Loucy (cell line): ENCODE measurements around the gene UBL4A.

ENCODE experiments used
- H2AFZ ChIP-seq: fragments of 200-600 bp; sonication (generic); 2 replicates; pipeline ENCODE4 v1.6.0; 2016; ENCODE audit warnings: antibody characterized with exemption, mild to moderate bottlenecking, low read length, moderate library complexity
- H3F3A ChIP-seq: fragments of 200-600 bp; 2 replicates; pipeline ENCODE4 v1.6.0; 2016; ENCODE audit warnings: antibody characterized with exemption, low read depth, mild to moderate bottlenecking
- H3K27me3 ChIP-seq: fragments of 200-600 bp; sonication (generic); 2 replicates; pipeline ENCODE4 v1.6.1; 2014; ENCODE audit warnings: low read length, mild to moderate bottlenecking; ENCODE audit not compliant: insufficient read depth, poor library complexity, severe bottlenecking
- H3K36me3 ChIP-seq: fragments of 200-600 bp; sonication (generic); 2 replicates; pipeline ENCODE4 v1.6.1; 2016; ENCODE audit warnings: low read length; ENCODE audit not compliant: insufficient read depth
- H3K4me1 ChIP-seq: fragments of 200-600 bp; sonication (generic); 2 replicates; pipeline ENCODE4 v1.5.1; 2014; ENCODE audit warnings: low read length, mild to moderate bottlenecking; ENCODE audit not compliant: insufficient read depth, poor library complexity, severe bottlenecking
- H3K4me2 ChIP-seq: fragments of 200-600 bp; sonication (generic); 2 replicates; pipeline ENCODE4 v1.6.0; 2014; ENCODE audit warnings: antibody characterized with exemption, low read length, low read depth, mild to moderate bottlenecking; ENCODE audit not compliant: poor library complexity, severe bottlenecking
- H3K4me3 ChIP-seq: fragments of 200-600 bp; sonication (generic); 2 replicates; pipeline ENCODE4 v1.5.1; 2014; ENCODE audit warnings: low read length, mild to moderate bottlenecking, mixed read lengths; ENCODE audit not compliant: poor library complexity, severe bottlenecking
- H3K79me2 ChIP-seq: fragments of 200-600 bp; sonication (generic); 2 replicates; pipeline ENCODE4 v1.6.1; 2014; ENCODE audit warnings: low read length; ENCODE audit not compliant: insufficient read depth
- H3K9ac ChIP-seq: fragments of 200-600 bp; sonication (generic); 2 replicates; pipeline ENCODE4 v1.6.0; 2014; ENCODE audit warnings: mild to moderate bottlenecking, low read depth, low read length, moderate library complexity; ENCODE audit not compliant: poor library complexity, severe bottlenecking
- H3K9me2 ChIP-seq: fragments of 200-600 bp; sonication (generic); replicated peaks from 2 replicates; pipeline ENCODE4 v1.6.1; 2016; ENCODE audit warnings: low read depth, low read length, mixed read lengths
- H3K9me3 ChIP-seq: fragments of 200-600 bp; sonication (generic); 2 replicates; pipeline ENCODE4 v1.6.1; 2014; ENCODE audit warnings: mild to moderate bottlenecking, antibody characterized with exemption, low read length, low read depth; ENCODE audit not compliant: insufficient read depth
- H4K20me1 ChIP-seq: fragments of 200-600 bp; sonication (generic); 2 replicates; pipeline ENCODE4 v1.6.0; 2014; ENCODE audit warnings: antibody characterized with exemption, low read length, mild to moderate bottlenecking; ENCODE audit not compliant: insufficient read depth, poor library complexity, severe bottlenecking
- EZH2phosphoT487 ChIP-seq: fragments of 200-600 bp; IDR thresholded peaks from 2 replicates; pipeline ENCODE4 v1.6.1; 2018; ENCODE audit warnings: antibody characterized with exemption, mild to moderate bottlenecking, moderate library complexity, borderline replicate concordance
- TF ChIP-seq, protein P1 (sequence below): fragments of 200-600 bp; sonication (generic); conservative IDR thresholded peaks from 2 replicates; pipeline ENCODE4 v1.5.1; 2014; ENCODE audit warnings: mild to moderate bottlenecking, antibody characterized with exemption, low read length

The UBL4A gene

DNA sequence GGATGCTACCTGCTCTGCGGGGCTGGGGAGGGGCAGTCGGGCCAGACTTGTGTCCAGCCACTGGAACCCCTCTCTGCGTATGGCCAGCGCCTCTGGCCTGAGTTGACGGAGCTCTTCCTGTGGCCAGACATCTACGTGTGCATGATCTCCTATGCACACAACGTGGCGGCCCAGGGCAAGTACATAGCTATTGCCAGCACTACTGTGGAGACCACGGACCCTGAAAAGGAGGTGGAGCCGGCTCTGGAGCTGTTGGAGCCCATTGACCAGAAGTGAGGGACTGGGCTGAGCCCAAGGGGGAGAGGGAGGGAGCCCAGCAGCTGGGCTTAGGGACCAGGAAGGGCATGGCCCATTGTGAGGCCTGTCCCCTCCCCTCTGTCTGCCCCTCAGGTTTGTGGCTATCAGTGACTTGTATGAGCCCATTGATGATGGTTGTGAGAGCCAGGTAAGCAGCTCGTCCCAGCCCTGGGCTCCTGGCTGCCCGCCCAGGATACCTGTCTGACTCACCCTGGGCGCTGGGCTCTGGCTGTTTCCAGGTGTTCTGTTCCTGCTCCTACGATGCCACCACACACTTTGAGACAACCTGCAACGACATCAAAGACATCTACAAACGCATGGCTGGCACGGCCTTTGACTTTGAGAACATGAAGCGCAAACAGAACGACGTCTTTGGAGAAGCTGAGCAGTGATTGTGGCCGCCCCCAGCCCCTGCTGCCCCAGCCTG, 44.3 kb downstream of the UBL4A start:
- Histone ChIP-seq H3K4me2 (no peak overlapping the region), H3K9ac (no peak overlapping the region), H3K36me3 (no peaks in the 10 kb centered on the region; the same call in 1 of the 2 replicates), H3K9me3 (no peaks in the 10 kb centered on the region), H3K4me3 (no peak overlapping the region), H3K27me3 (no peaks in the 10 kb centered on the region), H4K20me1 (no peaks in the 10 kb centered on the region), H3F3A (no peaks in the 10 kb centered on the region), H2AFZ (no peak overlapping the region), H3K79me2 (peaks cover 46% of the 10 kb centered on the region), H3K9me2 (no peaks in the 10 kb centered on the region), H3K4me1 (peaks cover 6% of the 10 kb centered on the region)
- TF ChIP-seq, protein P1, sequence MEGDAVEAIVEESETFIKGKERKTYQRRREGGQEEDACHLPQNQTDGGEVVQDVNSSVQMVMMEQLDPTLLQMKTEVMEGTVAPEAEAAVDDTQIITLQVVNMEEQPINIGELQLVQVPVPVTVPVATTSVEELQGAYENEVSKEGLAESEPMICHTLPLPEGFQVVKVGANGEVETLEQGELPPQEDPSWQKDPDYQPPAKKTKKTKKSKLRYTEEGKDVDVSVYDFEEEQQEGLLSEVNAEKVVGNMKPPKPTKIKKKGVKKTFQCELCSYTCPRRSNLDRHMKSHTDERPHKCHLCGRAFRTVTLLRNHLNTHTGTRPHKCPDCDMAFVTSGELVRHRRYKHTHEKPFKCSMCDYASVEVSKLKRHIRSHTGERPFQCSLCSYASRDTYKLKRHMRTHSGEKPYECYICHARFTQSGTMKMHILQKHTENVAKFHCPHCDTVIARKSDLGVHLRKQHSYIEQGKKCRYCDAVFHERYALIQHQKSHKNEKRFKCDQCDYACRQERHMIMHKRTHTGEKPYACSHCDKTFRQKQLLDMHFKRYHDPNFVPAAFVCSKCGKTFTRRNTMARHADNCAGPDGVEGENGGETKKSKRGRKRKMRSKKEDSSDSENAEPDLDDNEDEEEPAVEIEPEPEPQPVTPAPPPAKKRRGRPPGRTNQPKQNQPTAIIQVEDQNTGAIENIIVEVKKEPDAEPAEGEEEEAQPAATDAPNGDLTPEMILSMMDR = no peak
- TF ChIP-seq EZH2phosphoT487 = no peak

DNA sequence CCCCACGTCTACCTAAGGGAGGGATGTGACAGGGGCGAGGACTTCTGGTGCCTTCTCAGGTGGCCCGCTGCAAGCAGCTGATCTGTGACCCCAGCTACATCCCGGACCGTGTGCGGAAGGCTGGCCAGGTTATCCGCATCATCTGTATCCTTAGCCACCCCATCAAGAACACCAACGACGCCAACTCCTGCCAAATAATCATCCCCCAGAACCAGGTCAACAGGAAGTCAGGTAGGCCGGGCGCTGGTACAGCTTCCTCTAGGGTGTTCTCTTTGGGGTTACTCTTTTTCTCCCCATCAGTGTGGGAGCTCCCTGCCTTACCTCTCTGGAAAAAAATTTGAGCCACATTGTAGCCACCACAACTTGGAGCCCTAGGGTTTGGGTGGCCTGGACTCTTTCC, 44.9 kb downstream of the UBL4A start:
- Histone ChIP-seq H3F3A (no peaks in the 10 kb centered on the region), H3K79me2 (peaks cover 47% of the 10 kb centered on the region), H3K4me1 (peaks cover 6% of the 10 kb centered on the region), H3K4me3 (no peak overlapping the region), H4K20me1 (no peaks in the 10 kb centered on the region), H3K27me3 (no peaks in the 10 kb centered on the region), H3K9me3 (no peaks in the 10 kb centered on the region), H3K9me2 (no peaks in the 10 kb centered on the region), H3K4me2 (no peak overlapping the region), H3K9ac (no peak overlapping the region), H2AFZ (no peak overlapping the region), H3K36me3 (no peaks in the 10 kb centered on the region; the same call in 1 of the 2 replicates)
- TF ChIP-seq, protein P1 = no peak

DNA sequence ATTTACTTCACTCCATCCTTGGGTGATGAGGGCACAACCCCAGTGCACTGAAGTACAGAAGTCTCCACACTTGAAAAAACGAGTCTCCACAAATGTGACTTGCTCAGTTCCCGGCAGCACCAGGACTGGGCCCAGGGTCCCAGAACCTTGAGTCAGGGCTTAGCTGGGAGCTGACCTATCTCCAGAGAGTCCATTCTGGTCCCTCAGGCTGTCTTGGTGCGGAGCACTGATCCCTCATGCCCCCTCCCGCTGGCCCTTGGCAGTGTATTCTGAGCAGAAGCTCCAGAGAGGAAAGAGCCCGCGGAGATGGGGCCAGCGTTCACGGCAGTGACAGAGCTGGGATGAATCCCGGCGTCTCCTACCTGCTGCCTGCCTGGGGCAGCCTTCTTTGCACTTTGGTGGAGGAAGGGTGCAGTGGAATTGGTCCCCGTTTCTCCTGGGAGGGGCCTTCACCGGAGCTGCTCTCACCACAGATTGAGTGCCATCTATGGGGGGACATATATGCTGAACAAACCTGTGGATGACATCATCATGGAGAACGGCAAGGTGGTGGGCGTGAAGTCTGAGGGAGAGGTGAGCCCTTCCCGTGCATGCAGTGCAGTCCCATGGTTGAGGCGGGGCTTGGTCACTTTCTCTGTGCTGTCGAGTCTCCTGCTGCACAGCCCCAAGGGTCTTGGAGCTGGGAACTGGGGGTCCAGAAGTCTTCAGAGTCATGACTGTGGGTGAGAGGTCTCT, 45.6 kb downstream of the UBL4A start:
- no peaks in the 10 kb centered on the region for H3K27me3 ChIP-seq
- peaks cover 47% of the 10 kb centered on the region for H3K79me2 ChIP-seq
- H3K9me3 ChIP-seq = no peaks in the 10 kb centered on the region
- H2AFZ ChIP-seq = no peak overlapping the region
- H3K9me2 ChIP-seq = no peaks in the 10 kb centered on the region
- H3K4me2 ChIP-seq = no peak overlapping the region
- H3K4me1 ChIP-seq = peaks cover 6% of the 10 kb centered on the region
- H3K9ac ChIP-seq = no peak overlapping the region
- no peak overlapping the region for H3K4me3 ChIP-seq
- H3K36me3 ChIP-seq = no peaks in the 10 kb centered on the region; the same call in 1 of the 2 replicates
- no peaks in the 10 kb centered on the region for H4K20me1 ChIP-seq
- TF ChIP-seq, protein P1 = no peak
- TF ChIP-seq EZH2phosphoT487 = no peak
- no peaks in the 10 kb centered on the region for H3F3A ChIP-seq
